HG03280 (cell line): ENCODE results near the gene PCSK9.
"Not testable (repeated sequence)": the region's sequence is repeated elsewhere in the genome, so short reads cannot be mapped to it uniquely, and the experiment has no call there.

Experiments
- ATAC-seq: cut with Tn5 transposase; IDR thresholded peaks from one replicate; pipeline ENCODE4 v1.9.1; 2021; ENCODE audit warnings: mild to moderate bottlenecking, moderate library complexity; ENCODE audit not compliant: unreplicated experiment

The PCSK9 gene

GRCh38 chr1:55007625-55008024, 31.7 kb upstream of the PCSK9 start:
- ATAC-seq: no peak

GRCh38 chr1:55010194-55010886, 29.0 kb upstream of the PCSK9 start:
- ATAC-seq: no peak

GRCh38 chr1:55010887-55011217, 28.5 kb upstream of the PCSK9 start:
- ATAC-seq: peak; percentile 50

- no peak for ATAC-seq
Measured at GRCh38 chr1:55012661-55013060, 26.7 kb upstream of the PCSK9 start.

GRCh38 chr1:55015123-55015522, 24.2 kb upstream of the PCSK9 start:
- no peak for ATAC-seq

GRCh38 chr1:55015731-55016620, 23.4 kb upstream of the PCSK9 start:
- no peak for ATAC-seq

GRCh38 chr1:55018395-55018794, 21.0 kb upstream of the PCSK9 start:
- ATAC-seq: no peak

GRCh38 chr1:55021942-55022546, 17.3 kb upstream of the PCSK9 start:
- ATAC-seq: peak; percentile 83

- ATAC-seq: not testable (repeated sequence)
Measured at GRCh38 chr1:55024163-55024562, 15.2 kb upstream of the PCSK9 start.

GRCh38 chr1:55026682-55027081, 12.7 kb upstream of the PCSK9 start:
- not testable (repeated sequence) for ATAC-seq

- ATAC-seq: not testable (repeated sequence)
Measured at GRCh38 chr1:55031098-55031497, 8.2 kb upstream of the PCSK9 start.

- ATAC-seq: no peak
Measured at GRCh38 chr1:55033265-55033614, 6.1 kb upstream of the PCSK9 start.

- ATAC-seq: no peak
Measured at GRCh38 chr1:55034476-55035133, 4.7 kb upstream of the PCSK9 start.

- ATAC-seq: no peak
Measured at GRCh38 chr1:55035904-55036303, 3.4 kb upstream of the PCSK9 start.

GRCh38 chr1:55037733-55038551, 1.4 kb upstream of the PCSK9 start:
- ATAC-seq: no peak

GRCh38 chr1:55038552-55038838, 853 bp upstream of the PCSK9 start:
- no peak for ATAC-seq

GRCh38 chr1:55038974-55039341, 390 bp upstream of the PCSK9 start:
- no peak for ATAC-seq

GRCh38 chr1:55040083-55040932, 960 bp downstream of the PCSK9 start:
- ATAC-seq: no peak

GRCh38 chr1:55040933-55041494, 1.7 kb downstream of the PCSK9 start:
- no peak for ATAC-seq

GRCh38 chr1:55041613-55042012, 2.3 kb downstream of the PCSK9 start:
- no peak for ATAC-seq
